GM21367 (cell line): ENCODE measurements around the gene CLEC4G.
"Not testable (repeated sequence)": the region's sequence is repeated elsewhere in the genome, so short reads cannot be mapped to it uniquely, and the experiment has no call there.

Experiments
- ATAC-seq: cut with Tn5 transposase; IDR thresholded peaks from one replicate; pipeline ENCODE4 v1.9.1; 2021; ENCODE audit not compliant: unreplicated experiment

The CLEC4G gene

GRCh38 chr19:7746903-7747884 lies 15.3 kb upstream of the CLEC4G start, which contains the start of gene CD209:
Gene CD209, minus strand, starts transcription at chr19:7747534. Its CDS starts 23 bp downstream, at chr19:7747511.
- ATAC-seq = no peak

- ATAC-seq = not testable (repeated sequence)
These were observed 14.4 kb upstream of the CLEC4G start for GRCh38 chr19:7746306-7746705.

- no peak for ATAC-seq
These were observed 13.2 kb upstream of the CLEC4G start for GRCh38 chr19:7744871-7745650.

GRCh38 chr19:7744199-7744786 lies 12.4 kb upstream of the CLEC4G start:
- no peak for ATAC-seq

GRCh38 chr19:7743425-7743841 lies 11.5 kb upstream of the CLEC4G start:
- no peak for ATAC-seq

- no peak for ATAC-seq
These were observed 11.1 kb upstream of the CLEC4G start for GRCh38 chr19:7742991-7743390.

GRCh38 chr19:7742575-7742974 lies 10.7 kb upstream of the CLEC4G start:
- ATAC-seq = no peak

- no peak for ATAC-seq
These were observed 8.8 kb upstream of the CLEC4G start for GRCh38 chr19:7740682-7741054.

- no peak for ATAC-seq
These were observed 8.1 kb upstream of the CLEC4G start for GRCh38 chr19:7739801-7740681.

GRCh38 chr19:7739211-7739755 lies 7.4 kb upstream of the CLEC4G start:
- no peak for ATAC-seq

GRCh38 chr19:7738023-7738422 lies 6.1 kb upstream of the CLEC4G start:
- ATAC-seq = no peak

- ATAC-seq = no peak
These were observed 5.3 kb upstream of the CLEC4G start for GRCh38 chr19:7737215-7737614.

- no peak for ATAC-seq
These were observed 4.2 kb upstream of the CLEC4G start for GRCh38 chr19:7736148-7736547.

- no peak for ATAC-seq
These were observed 2.6 kb upstream of the CLEC4G start for GRCh38 chr19:7734220-7735203.

GRCh38 chr19:7733376-7733775 lies 1.5 kb upstream of the CLEC4G start:
- ATAC-seq = no peak

- no peak for ATAC-seq
These were observed 295 bp downstream of the CLEC4G start for GRCh38 chr19:7731615-7732014.

- no peak for ATAC-seq
These were observed 703 bp downstream of the CLEC4G start for GRCh38 chr19:7731218-7731595.

- ATAC-seq = no peak
These were observed 1.4 kb downstream of the CLEC4G start for GRCh38 chr19:7730286-7731217.
